Neuronal stem cell (in vitro differentiated cells): ENCODE data around the gene HIBADH.

Source experiments
- DNase-seq: peaks from one replicate; pipeline ENCODE4 v3.0.0-alpha.2; 2013; ENCODE audit warnings: low spot score
- H2AFZ ChIP-seq: one replicate; pipeline ENCODE4 v1.6.1; 2013; ENCODE audit warnings: mild to moderate bottlenecking, low read length, inconsistent platforms
- H2AK5ac ChIP-seq: 2 replicates; pipeline ENCODE4 v1.6.1; 2013; ENCODE audit warnings: low read depth, mild to moderate bottlenecking, inconsistent platforms, low read length, moderate library complexity, mixed read lengths
- H2BK120ac ChIP-seq: 2 replicates; pipeline ENCODE4 v1.6.1; 2013; ENCODE audit warnings: low read depth, mild to moderate bottlenecking, inconsistent platforms, low read length, moderate library complexity, mixed read lengths
- H2BK12ac ChIP-seq: one replicate; pipeline ENCODE4 v1.6.1; 2013; ENCODE audit warnings: low read length, inconsistent platforms
- H2BK15ac ChIP-seq: 2 replicates; pipeline ENCODE4 v1.6.1; 2013; ENCODE audit warnings: mild to moderate bottlenecking, low read length, inconsistent platforms, mixed read lengths
- H2BK5ac ChIP-seq: one replicate; pipeline ENCODE4 v1.6.1; 2013; ENCODE audit warnings: inconsistent platforms, mild to moderate bottlenecking, low read length, moderate library complexity
- H3K14ac ChIP-seq: one replicate; pipeline ENCODE4 v1.6.1; 2013; ENCODE audit warnings: low read length, inconsistent platforms
- H3K18ac ChIP-seq: 2 replicates; pipeline ENCODE4 v1.6.1; 2013; ENCODE audit warnings: low read length, inconsistent platforms
- H3K23ac ChIP-seq: 2 replicates; pipeline ENCODE4 v1.6.1; 2013; ENCODE audit warnings: low read depth, mild to moderate bottlenecking, mixed read lengths, low read length, inconsistent platforms; ENCODE audit not compliant: poor library complexity
- H3K27ac ChIP-seq: replicated peaks from 3 replicates; pipeline ENCODE4 v1.5.1; 2013; ENCODE audit warnings: low read length, inconsistent platforms
- H3K27me3 ChIP-seq, 3 experiments: 2 replicates each; pipeline ENCODE4 v1.6.1; 2013; ENCODE audit warnings: low read length in 3 of 3, mild to moderate bottlenecking in 2 of 3, inconsistent platforms in 1 of 3, low read depth in 1 of 3, mixed read lengths in 1 of 3, moderate library complexity in 1 of 3; ENCODE audit not compliant: control insufficient read depth in 3 of 3, insufficient read depth in 3 of 3
- H3K36me3 ChIP-seq, 2 donors: replicated peaks in 1 of 2; 2 replicates each; pipeline ENCODE4 v1.6.1; 2013; ENCODE audit warnings: low read length in 2 of 2; ENCODE audit not compliant: control insufficient read depth in 2 of 2, insufficient read depth in 2 of 2
- H3K4ac ChIP-seq: 2 replicates; pipeline ENCODE4 v1.6.1; 2013; ENCODE audit warnings: inconsistent platforms, mild to moderate bottlenecking, low read length, moderate library complexity
- H3K4me1 ChIP-seq, 2 donors: 1 replicate in 1 of 2; 2 replicates in 1 of 2; pipeline ENCODE4 v1.6.1; 2013; ENCODE audit warnings: low read length in 2 of 2, low read depth in 1 of 2; ENCODE audit not compliant: control insufficient read depth in 2 of 2, insufficient read depth in 1 of 2
- H3K4me2 ChIP-seq: one replicate; pipeline ENCODE4 v1.6.1; 2013; ENCODE audit warnings: mild to moderate bottlenecking, low read length, inconsistent platforms; ENCODE audit not compliant: insufficient read depth, poor library complexity, severe bottlenecking
- H3K4me3 ChIP-seq, 2 donors: 2 replicates each; pipeline ENCODE4 v1.5.1; 2013; ENCODE audit warnings: low read length in 2 of 2, mild to moderate bottlenecking in 2 of 2, inconsistent platforms in 1 of 2, moderate library complexity in 1 of 2
- H3K79me1 ChIP-seq: one replicate; pipeline ENCODE4 v1.6.1; 2013; ENCODE audit warnings: low read depth, mild to moderate bottlenecking, inconsistent platforms, low read length, moderate library complexity
- H3K9ac ChIP-seq: one replicate; pipeline ENCODE4 v1.6.1; 2013; ENCODE audit warnings: mild to moderate bottlenecking, low read depth, low read length, inconsistent platforms; ENCODE audit not compliant: poor library complexity
- H3K9me3 ChIP-seq, 2 donors: replicated peaks in 1 of 2; 2 replicates each; pipeline versions ENCODE3 to v1.6.1; 2013; ENCODE audit warnings: low read length in 2 of 2, mild to moderate bottlenecking in 2 of 2, inconsistent platforms in 1 of 2, low read depth in 1 of 2, mixed read lengths in 1 of 2, moderate library complexity in 1 of 2; ENCODE audit not compliant: control insufficient read depth in 2 of 2, insufficient read depth in 1 of 2
- H4K8ac ChIP-seq: one replicate; pipeline ENCODE4 v1.6.1; 2013; ENCODE audit warnings: low read depth, mild to moderate bottlenecking, inconsistent platforms, low read length, moderate library complexity
- H4K91ac ChIP-seq: one replicate; pipeline ENCODE4 v1.6.1; 2013; ENCODE audit warnings: low read length, low read depth, mild to moderate bottlenecking, inconsistent platforms; ENCODE audit not compliant: poor library complexity
- WGBS, 2 donors: extraction: QIAGEN DNeasy Blood & Tissue Kit; methylation state at CpG; one replicate each; pipeline ENCODE4 v1.1.7; 2013; ENCODE audit warnings: missing lambda C conversion rate in 2 of 2, mixed read lengths in 1 of 2; ENCODE audit not compliant: insufficient read length in 2 of 2, insufficient replicate concordance in 1 of 2; ENCODE audit errors: extremely low coverage in 2 of 2; 5-methylcytosine and 5-hydroxymethylcytosine counted together

HIBADH gene

DNA sequence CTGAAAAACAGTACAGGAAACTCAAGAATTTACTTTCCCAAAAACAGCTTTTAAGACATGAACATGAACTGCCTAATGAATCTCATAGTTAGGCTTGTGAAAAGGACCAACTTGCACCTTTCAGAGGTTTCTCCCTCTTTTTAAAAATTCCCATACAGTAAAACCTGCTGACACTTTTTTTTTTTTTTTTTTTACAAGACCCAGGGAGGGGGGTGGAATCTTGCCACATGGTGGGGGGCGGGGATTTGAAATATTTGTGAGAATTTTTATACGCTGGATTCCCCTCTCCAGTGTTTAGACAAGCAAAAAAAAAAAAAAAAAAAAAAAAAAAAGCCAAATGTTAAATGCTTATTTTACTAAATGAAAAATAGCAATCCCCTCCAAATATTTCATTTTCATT lies 57.4 kb downstream of the HIBADH start:
- H3K9ac ChIP-seq, result no peak overlapping the region
- no peak for DNase-seq
- H4K91ac ChIP-seq, result no peak overlapping the region
- no peak overlapping the region for H2BK120ac ChIP-seq
- no peak overlapping the region for H3K27ac ChIP-seq
- H3K14ac ChIP-seq, result no peak overlapping the region
- no peak overlapping the region for H2AK5ac ChIP-seq
- no peak overlapping the region for H2AFZ ChIP-seq
- no peak overlapping the region for H3K4me3 ChIP-seq
- no peaks in the 10 kb centered on the region for H3K27me3 ChIP-seq
- H3K79me1 ChIP-seq, result no peaks in the 10 kb centered on the region
- H3K18ac ChIP-seq, result no peak overlapping the region
- no peak overlapping the region for H2BK5ac ChIP-seq
- H4K8ac ChIP-seq, result no peak overlapping the region
- no peak overlapping the region for H3K4me2 ChIP-seq
- H3K36me3 ChIP-seq, result no peaks in the 10 kb centered on the region
- no peak overlapping the region for H3K4ac ChIP-seq
- WGBS, 2 donors, result no CpG with 5 or more reads among the region's 2 CpGs
- H3K9me3 ChIP-seq, result no peaks in the 10 kb centered on the region
- H3K23ac ChIP-seq, result no peak overlapping the region
- peaks cover 3 to 26% of the 10 kb centered on the region in 2 donors for H3K4me1 ChIP-seq
- no peak overlapping the region for H2BK12ac ChIP-seq
- no peak overlapping the region for H2BK15ac ChIP-seq

DNA sequence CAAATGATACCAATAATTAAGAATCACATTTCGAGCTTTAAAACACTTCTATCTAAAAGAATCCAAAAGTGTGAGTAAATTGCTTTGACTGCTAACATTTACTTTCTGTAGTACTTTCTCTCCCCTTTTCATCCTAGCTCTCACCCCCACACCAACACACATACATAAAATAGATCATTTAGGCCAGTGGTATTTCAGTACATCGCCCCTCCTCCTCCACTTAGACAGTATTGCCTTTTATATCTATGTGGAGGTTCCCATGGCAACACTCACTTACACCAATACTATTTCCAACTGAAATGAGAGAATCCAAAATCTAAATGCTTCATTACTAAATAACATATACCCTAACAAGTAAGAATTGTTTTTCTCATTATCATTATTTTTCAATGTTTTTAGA lies 58.9 kb downstream of the HIBADH start:
- Histone ChIP-seq H3K36me3 (no peaks in the 10 kb centered on the region), H3K4me1 (peaks cover 3 to 26% of the 10 kb centered on the region in 2 donors), H2BK120ac (no peak overlapping the region), H4K8ac (no peak overlapping the region), H3K18ac (no peak overlapping the region), H3K79me1 (no peaks in the 10 kb centered on the region), H3K27me3 (no peaks in the 10 kb centered on the region), H2BK15ac (no peak overlapping the region), H3K14ac (no peak overlapping the region), H4K91ac (no peak overlapping the region), H2AFZ (no peak overlapping the region), H2BK12ac (no peak overlapping the region), H3K4ac (no peak overlapping the region), H2BK5ac (no peak overlapping the region), H3K9me3 (no peaks in the 10 kb centered on the region), H3K27ac (no peak overlapping the region), H3K9ac (no peak overlapping the region), H3K4me3 (peak overlapping the region in 1 of 2 donors; percentile 12), H3K4me2 (no peak overlapping the region), H2AK5ac (no peak overlapping the region), H3K23ac (no peak overlapping the region)
- DNase-seq, result no peak
- no CpG with 5 or more reads among the region's 2 CpGs for WGBS, 2 donors

DNA sequence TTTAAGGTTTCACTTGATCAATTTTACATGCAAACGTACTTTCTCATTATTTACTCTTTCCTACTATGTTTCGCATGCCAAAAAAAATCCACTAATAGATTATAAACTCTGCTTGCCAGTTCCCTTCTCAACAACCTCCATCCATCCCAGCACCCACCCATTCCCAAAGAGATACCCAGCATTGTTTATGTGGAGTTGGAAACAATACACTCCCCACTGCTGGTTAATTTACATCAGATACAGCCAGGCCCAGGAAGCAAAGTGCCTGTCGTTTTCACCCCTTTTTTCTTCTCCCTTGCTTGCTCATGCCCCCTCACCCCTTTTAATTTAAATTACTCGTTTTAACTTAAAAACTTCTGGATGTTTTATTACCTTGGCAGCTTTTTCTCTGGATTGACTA lies 59.9 kb downstream of the HIBADH start:
- Histone ChIP-seq H4K91ac (no peak overlapping the region), H2BK15ac (no peak overlapping the region), H3K9ac (no peak overlapping the region), H2BK5ac (no peak overlapping the region), H3K27ac (no peak overlapping the region), H3K4me2 (no peak overlapping the region), H2AFZ (peak overlapping the region; percentile 31), H3K36me3 (no peaks in the 10 kb centered on the region), H2BK12ac (no peak overlapping the region), H3K14ac (no peak overlapping the region), H3K9me3 (no peaks in the 10 kb centered on the region), H4K8ac (no peak overlapping the region), H3K27me3 (no peaks in the 10 kb centered on the region), H3K4ac (no peak overlapping the region), H3K23ac (no peak overlapping the region), H2AK5ac (no peak overlapping the region), H3K79me1 (no peaks in the 10 kb centered on the region), H3K18ac (no peak overlapping the region), H3K4me3 (peak overlapping the region in 1 of 2 donors; percentile 5), H3K4me1 (peaks cover 3 to 26% of the 10 kb centered on the region in 2 donors), H2BK120ac (no peak overlapping the region)
- no peak for DNase-seq
- WGBS, 2 donors, result no CpG with 5 or more reads among the region's 4 CpGs

- Histone ChIP-seq H3K4me2 (no peak overlapping the region), H4K91ac (no peak overlapping the region), H2BK12ac (no peak overlapping the region), H2AK5ac (no peak overlapping the region), H2BK5ac (no peak overlapping the region), H3K9me3 (no peaks in the 10 kb centered on the region), H3K23ac (no peak overlapping the region), H2AFZ (no peak overlapping the region), H2BK120ac (no peak overlapping the region), H3K27ac (no peak overlapping the region), H3K9ac (no peak overlapping the region), H4K8ac (no peak overlapping the region), H3K4ac (no peak overlapping the region), H3K36me3 (no peaks in the 10 kb centered on the region), H3K79me1 (no peaks in the 10 kb centered on the region), H3K4me3 (no peak overlapping the region), H3K27me3 (no peaks in the 10 kb centered on the region), H3K18ac (no peak overlapping the region), H2BK15ac (no peak overlapping the region), H3K14ac (no peak overlapping the region), H3K4me1 (peaks cover 3 to 25% of the 10 kb centered on the region in 2 donors)
- no CpG with 5 or more reads among the region's 2 CpGs for WGBS, 2 donors
- DNase-seq, result no peak
Observed at GRCh38 chr7:27601217-27601616, 61.5 kb downstream of the HIBADH start.
